Measurements from ENCODE around the gene ATOSA.
A peak's percentile ranks its signal among the peaks of the same experiment; 100 is the strongest.

The ATOSA gene

GRCh38 chr15:52679232-52680040, at the start of gene ATOSA:
Gene ATOSA, minus strand, starts transcription at chr15:52679388. Its CDS starts 1,367 bp downstream, at chr15:52678021.
- peak; percentile 83 to 84 for DNase-seq

- no peak for DNase-seq
Measured at GRCh38 chr15:52728899-52729298, 49.7 kb upstream of the ATOSA start.

- no peak for DNase-seq
Measured at GRCh38 chr15:52727815-52728214, 48.6 kb upstream of the ATOSA start.

GRCh38 chr15:52726195-52726594, 47.0 kb upstream of the ATOSA start:
- DNase-seq, result no peak

GRCh38 chr15:52718551-52718950, 39.4 kb upstream of the ATOSA start:
- no peak for DNase-seq

- DNase-seq, result no peak
Measured at GRCh38 chr15:52717924-52718323, 38.7 kb upstream of the ATOSA start.

- DNase-seq, result no peak
Measured at GRCh38 chr15:52717481-52717880, 38.3 kb upstream of the ATOSA start.

GRCh38 chr15:52716536-52716935, 37.3 kb upstream of the ATOSA start:
- no peak for DNase-seq

- no peak for DNase-seq
Measured at GRCh38 chr15:52715411-52715810, 36.2 kb upstream of the ATOSA start.

- DNase-seq, result no peak
Measured at GRCh38 chr15:52714968-52715367, 35.8 kb upstream of the ATOSA start.

- DNase-seq, result no peak
Measured at GRCh38 chr15:52710708-52711389, 31.7 kb upstream of the ATOSA start.

GRCh38 chr15:52710050-52710707, 31.0 kb upstream of the ATOSA start:
- no peak for DNase-seq

- no peak for DNase-seq
Measured at GRCh38 chr15:52709187-52709981, 30.2 kb upstream of the ATOSA start.

- DNase-seq, result no peak
Measured at GRCh38 chr15:52706091-52706490, 26.9 kb upstream of the ATOSA start.

- no peak for DNase-seq
Measured at GRCh38 chr15:52702390-52702789, 23.2 kb upstream of the ATOSA start.

- DNase-seq, result no peak
Measured at GRCh38 chr15:52699457-52699856, 20.3 kb upstream of the ATOSA start.

GRCh38 chr15:52698514-52698913, 19.3 kb upstream of the ATOSA start:
- DNase-seq, result no peak

- DNase-seq, result no peak
Measured at GRCh38 chr15:52697051-52697450, 17.9 kb upstream of the ATOSA start.

GRCh38 chr15:52695154-52695553, 16.0 kb upstream of the ATOSA start:
- DNase-seq, result no peak

GRCh38 chr15:52689562-52689961, 10.4 kb upstream of the ATOSA start:
- no peak for DNase-seq

- no peak for DNase-seq
Measured at GRCh38 chr15:52683580-52683979, 4.4 kb upstream of the ATOSA start.

GRCh38 chr15:52682781-52683180, 3.6 kb upstream of the ATOSA start:
- DNase-seq, result no peak

- no peak for DNase-seq
Measured at GRCh38 chr15:52682200-52682599, 3.0 kb upstream of the ATOSA start.

Data from activated CD4-positive, alpha-beta T cell treated with anti-CD3 and anti-CD28 coated beads, Interleukin-2, amount 50 U/mL, for 4 hours (primary cell).